Measurements from ENCODE around the gene TRIM43B.
A peak's percentile ranks its signal among the peaks of the same experiment; 100 is the strongest.
"Not testable (repeated sequence)": the region's sequence is repeated elsewhere in the genome, so short reads cannot be mapped to it uniquely, and the experiment has no call there.

The TRIM43B gene

GRCh38 chr2:95484654-95485053, at the start of gene TRIM43B:
TSS of gene TRIM43B (minus strand) at chr2:95484754. CDS start at chr2:95482714, 2,040 bp downstream.
- DNase-seq (ENCODE audit: low spot score), result not testable (repeated sequence)

DNA sequence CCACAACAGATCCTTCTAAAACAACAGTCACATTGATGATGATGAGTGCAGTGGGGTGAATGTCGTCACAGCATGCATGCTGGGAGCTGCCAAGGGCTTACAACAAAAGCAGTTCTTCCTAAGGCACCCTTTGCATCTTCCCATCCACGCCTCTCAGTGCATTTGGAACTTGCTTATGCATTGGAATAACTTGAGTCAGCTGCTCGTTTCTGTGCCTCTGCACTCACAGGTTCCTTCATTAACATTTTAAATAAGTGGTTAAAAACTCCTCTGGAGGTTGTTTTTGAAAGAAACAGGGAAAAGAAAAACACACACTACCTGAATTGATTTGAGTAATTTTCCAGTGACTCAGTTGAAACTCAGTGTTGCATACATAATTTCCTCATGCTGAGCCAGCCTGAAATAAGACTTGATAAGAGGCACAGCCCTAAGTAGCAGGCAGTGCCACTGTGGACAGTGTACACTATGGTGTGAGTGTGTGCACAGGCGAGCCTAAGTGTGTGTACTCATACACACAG, 46.8 kb upstream of the TRIM43B start:
- peak; percentile 68 for DNase-seq (ENCODE audit: low spot score)

GRCh38 chr2:95530734-95531133, 46.2 kb upstream of the TRIM43B start:
- DNase-seq (ENCODE audit: low spot score), result no peak

DNA sequence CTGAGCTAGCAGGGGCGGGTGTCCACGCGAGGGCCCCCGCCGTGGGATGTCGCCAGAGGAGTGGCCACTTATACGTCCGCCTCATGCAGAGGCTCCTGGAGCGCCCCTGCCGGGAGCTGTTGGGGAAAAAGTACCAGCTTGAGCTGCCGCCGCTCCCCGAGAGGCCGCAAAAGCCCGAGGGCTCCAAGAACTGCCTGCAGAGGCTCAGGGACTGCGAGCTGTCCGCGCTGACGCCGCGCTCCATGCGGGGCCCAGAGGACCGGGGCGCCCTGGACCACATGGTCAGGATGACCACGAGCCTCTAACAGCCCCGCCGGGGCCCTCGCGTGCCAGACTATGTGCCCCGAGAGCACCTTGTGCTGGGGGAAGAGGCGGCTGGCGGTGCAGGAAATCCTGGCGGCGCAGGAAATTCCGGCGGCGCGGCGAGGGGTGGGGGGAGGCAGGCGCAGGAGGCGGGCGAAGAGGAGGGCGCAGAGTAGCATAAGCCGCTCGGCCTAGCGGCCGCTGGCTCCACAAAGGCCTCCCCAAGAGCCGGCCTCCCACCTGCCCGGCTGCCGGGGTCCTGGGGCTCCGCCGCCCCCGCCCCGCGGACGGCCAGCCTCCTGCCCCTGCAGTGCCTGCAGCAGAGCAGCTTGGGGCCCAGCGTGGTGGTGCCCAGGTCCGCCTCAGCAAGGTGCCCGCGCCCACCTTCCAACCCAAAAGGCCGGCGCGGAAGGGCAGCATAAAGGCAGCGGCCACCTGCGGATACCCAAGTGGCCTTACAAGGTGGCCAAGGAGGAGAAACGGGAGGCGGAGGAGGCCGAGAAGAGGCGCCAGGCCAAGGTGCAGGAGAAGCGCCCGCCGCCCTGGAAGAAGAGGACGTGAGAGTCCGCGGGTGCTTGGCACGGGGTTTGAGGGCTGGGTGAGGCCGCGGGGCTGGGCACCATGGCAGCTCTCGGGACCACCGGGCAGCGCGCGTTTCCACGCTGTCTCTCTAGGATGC, 42.1 kb upstream of the TRIM43B start:
- DNase-seq (ENCODE audit: low spot score), result peak; percentile 62

DNA sequence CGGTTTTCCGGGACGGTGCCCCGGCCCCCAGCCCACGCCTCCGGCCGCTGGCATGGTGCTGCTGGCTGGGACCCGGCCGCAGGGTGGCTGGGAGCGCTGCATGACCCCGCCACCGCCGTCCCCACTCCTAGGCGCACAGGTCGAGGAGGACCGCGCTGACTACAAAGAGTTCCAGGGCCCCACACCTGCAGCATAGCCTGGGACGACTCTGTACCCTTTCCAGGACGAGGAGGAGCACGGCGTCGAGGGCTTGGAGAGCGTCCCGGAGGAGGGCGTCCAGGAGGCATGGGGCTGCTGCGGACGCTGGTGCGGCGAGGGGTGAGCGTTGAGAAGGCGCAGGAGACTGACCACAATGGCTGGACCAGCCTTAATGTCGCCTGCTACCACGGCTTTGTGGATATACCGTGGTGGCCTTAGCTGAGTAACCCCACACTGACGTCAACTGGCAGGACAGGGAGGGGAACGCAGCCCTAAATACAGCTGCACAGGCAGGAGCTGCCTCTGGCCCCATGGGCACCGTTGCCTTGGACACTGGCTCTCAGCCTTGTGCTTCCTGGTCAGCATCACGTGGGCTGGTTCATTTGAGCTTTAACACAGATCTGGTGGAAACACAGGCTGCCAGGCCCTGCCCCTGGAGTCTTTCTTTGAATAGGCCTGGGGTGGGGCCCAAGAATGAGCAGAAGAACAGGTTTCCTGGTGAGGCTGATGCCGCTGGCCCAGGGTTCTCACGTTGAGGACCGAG, 40.9 kb upstream of the TRIM43B start:
- no peak for DNase-seq (ENCODE audit: low spot score)

DNA sequence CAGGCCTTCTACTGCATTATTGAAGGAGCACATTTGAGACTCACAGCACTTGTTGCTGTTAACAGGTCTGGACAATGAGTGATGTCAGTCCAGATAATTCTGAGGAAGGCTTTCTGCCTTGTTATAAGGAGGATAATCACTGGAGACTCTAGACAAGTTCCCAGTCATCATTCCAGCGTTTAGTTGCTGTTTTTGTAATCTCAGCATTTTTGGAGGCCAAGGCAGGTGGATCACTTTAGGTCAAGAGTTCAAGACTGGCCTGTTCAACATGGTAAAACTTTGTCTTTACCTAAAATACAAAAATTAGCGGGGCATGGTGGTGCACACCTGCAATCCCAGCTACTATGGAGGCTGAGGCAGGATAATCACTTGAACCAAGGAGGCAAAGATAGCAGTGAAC, 39.6 kb upstream of the TRIM43B start:
- DNase-seq (ENCODE audit: low spot score), result no peak

DNA sequence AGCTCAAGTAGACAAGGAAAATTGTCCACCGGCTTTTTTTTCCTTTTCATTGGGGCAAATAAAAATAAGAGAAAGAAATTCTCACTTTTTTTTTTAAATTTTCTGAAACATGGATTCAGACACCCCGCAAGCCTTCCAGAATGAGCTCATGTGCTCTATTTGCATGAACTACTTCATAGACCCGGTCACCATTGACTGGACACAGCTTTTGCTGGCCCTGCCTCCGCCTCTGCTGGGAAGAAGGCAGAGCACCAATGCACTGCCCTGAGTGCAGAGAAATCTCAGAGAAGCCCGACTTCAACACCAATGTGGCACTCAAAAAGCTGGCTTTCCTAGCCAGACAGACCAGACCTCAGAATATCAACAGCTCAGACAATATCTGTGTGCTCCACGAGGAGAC, 30.2 kb upstream of the TRIM43B start:
- no peak for DNase-seq (ENCODE audit: low spot score)

DNA sequence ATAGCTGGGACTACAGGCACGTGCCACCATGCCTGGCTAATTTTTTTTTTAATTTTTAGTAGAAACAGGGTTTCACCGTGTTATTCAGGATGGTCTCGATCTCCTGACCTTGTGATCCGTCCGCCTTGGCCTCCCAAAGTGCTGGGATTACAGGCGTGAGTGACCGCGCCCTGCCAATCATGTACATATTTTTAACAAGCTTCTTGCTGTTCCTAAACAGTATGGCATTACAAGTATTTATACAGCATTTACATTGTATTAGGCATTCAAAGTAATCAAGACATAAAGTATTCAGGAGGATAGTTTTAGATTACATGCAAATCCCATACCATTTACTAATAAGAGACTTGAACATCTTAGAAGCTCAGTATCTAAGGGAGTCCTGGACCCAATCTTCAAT, 29.7 kb upstream of the TRIM43B start:
- not testable (repeated sequence) for DNase-seq (ENCODE audit: low spot score)

DNA sequence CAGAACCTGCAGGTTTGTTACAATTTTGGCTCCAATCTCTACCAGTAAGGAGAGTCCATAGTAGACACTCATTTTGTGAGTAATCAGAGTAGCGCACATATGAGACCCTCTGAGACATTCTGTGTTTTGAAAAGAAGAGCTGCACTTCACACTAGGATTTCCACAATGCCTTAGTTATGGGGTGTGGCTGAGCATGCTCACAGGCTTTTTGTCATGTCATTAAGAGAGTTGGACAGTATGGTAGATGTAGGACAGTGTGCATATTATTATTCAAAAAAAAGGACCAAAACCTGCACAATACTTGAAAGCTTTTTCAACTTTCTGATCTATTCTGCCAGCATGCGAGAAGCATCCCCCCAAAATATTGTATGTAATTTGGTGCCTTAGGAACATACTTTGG, 24.9 kb upstream of the TRIM43B start:
- no peak for DNase-seq (ENCODE audit: low spot score)

- no peak for DNase-seq (ENCODE audit: low spot score)
Measured at GRCh38 chr2:95505222-95505621, 20.7 kb upstream of the TRIM43B start.

DNA sequence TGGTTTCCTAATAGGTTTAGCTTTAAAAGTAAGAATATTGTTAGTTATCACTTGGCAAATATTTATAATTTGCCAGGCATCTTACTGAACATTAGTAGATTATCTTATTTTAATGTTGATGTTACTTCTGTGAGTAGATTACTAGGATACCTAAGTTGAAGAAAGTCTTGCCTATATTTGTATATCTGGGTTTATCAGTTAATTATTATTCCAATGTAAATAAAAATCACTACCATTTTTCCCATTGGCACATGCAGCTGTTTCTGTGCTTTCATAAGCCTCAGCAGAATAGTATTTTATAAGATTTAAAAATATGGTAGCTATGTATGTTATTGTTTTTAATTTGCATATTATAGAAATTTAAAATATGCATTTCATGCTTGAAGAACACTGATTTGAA, 16.3 kb upstream of the TRIM43B start:
- no peak for DNase-seq (ENCODE audit: low spot score)

- DNase-seq (ENCODE audit: low spot score), result not testable (repeated sequence)
Measured at GRCh38 chr2:95492076-95492475, 7.5 kb upstream of the TRIM43B start.

GRCh38 chr2:95475025-95475424, 9.5 kb downstream of the TRIM43B start:
- DNase-seq (ENCODE audit: low spot score), result not testable (repeated sequence)

GRCh38 chr2:95467984-95468383, 16.6 kb downstream of the TRIM43B start:
- not testable (repeated sequence) for DNase-seq (ENCODE audit: low spot score)

- not testable (repeated sequence) for DNase-seq (ENCODE audit: low spot score)
Measured at GRCh38 chr2:95466572-95466971, 18.0 kb downstream of the TRIM43B start.

DNA sequence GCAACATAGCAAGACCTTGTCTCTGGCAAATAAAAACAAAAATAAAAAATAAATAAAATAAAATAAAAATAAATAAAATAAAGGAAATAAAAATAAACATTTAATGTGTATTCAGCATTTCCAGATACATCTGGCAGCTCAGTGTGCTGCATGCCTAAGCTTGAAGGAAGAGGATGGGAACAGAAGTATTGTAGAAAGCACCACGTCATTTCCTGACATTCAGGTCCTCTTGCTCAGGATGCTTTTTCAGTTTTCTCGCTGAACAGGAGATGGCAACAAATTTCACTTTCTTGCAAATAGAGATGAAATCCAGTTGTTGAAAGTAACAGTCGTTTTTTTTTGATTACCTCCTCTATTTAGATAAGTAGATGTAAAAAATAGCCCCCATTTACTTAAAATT, 21.3 kb downstream of the TRIM43B start:
- not testable (repeated sequence) for DNase-seq (ENCODE audit: low spot score)

DNA sequence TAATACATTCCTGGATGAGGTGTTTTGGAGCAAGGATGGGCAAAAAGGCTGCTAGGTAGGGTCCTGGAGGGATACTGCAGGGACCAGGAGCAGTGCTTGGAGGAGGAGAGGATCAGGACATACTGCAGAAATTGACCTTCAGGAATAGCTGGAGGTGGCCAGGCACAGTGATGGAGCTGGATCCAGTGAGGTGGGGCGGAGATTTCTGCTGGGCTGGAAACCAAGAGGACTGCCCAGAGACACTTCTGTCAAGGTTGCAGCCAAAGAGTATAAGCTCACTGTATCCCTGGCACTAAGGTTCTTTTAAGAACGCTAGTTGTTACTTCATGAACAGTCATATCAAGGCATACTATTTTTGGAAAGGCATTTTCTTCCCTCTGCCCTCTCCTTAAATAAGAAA, 39.2 kb downstream of the TRIM43B start:
- not testable (repeated sequence) for DNase-seq (ENCODE audit: low spot score)

GRCh38 chr2:95442474-95443099, 42.0 kb downstream of the TRIM43B start:
- not testable (repeated sequence) for DNase-seq (ENCODE audit: low spot score)

DNA sequence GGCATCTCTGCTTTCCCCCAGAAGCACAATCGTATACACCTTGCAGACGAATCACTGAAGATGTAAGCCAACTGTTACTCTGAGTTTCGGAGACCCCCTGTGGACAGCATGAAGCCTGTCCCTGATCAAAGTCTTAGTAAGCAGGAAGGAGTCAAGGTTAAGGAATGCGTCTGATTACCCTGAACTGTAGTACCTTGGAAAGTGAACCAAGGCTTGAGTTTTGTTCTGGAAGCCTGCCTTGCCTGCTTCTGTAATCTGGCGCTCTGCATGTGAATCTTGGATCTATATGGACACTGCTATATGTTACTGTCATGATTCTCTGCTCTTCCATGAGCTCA, 48.7 kb downstream of the TRIM43B start:
- DNase-seq (ENCODE audit: low spot score), result not testable (repeated sequence)

DNA sequence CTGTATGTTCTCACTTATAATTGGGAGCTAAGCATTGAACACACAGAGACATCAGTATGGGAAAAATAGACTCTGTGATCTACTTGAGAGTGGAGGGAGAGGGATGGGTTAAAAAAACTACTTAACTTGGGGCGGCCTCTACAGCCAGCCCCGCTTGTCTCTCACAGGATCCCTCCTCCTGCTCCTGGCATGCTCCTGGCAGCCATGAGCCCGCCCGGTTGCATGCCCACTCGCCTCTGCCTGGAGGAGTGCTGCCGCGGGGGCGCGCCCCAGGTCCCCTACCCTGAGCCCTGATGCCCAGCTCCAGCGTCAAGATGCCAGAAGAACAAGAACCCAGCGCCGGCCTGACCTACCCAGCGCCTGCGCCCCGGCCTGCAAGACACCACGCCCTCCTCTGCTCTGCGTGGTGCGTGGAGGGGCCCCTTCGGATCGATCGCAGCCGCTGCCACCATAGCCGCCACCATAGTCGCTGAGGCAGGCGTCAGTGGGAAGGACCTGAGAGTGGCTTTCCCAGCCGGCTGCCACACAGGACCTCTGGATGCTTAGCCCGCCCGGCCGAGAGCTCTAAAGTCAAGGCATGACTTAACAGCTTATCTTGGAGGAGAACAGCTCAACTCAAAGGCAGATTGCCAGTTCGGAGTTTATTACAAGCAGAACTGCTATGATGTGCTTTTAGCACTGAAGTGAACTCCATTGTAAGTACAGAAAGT, 49.2 kb downstream of the TRIM43B start:
- not testable (repeated sequence) for DNase-seq (ENCODE audit: low spot score)

- DNase-seq (ENCODE audit: low spot score), result not testable (repeated sequence)
Measured at GRCh38 chr2:95434507-95435076, 50.0 kb downstream of the TRIM43B start.

Data from cerebellar cortex (tissue), 1 donor.